ENCODE data around the gene ZNF280D. TPM values are rescaled to one million over a fixed set of nuclear protein-coding genes. Genes with fewer than 3 reads are reported as not detected.

The ZNF280D gene
- total and polyA plus RNA-seq, 2 of the 8 experiments (the other 6 are each of a cell fraction or from before 2014, with no cell fraction given): 7.4 to 27.5 TPM

GRCh38 chr15:56677271-56677670, 56.0 kb downstream of the ZNF280D start:
- H4K91ac ChIP-seq (replicated peaks; ENCODE audit: insufficient read length, low read length): no peak overlapping the region
- peaks cover 0 to 1% (median 0%) of the 10 kb centered on the region in 4 experiments; a peak in 1 of 7 replicates for H3K27me3 ChIP-seq (replicated peaks in 1 of 4; ENCODE audit: control insufficient read depth in 3 of 4, extremely low read depth in 1 of 4, insufficient read depth in 3 of 4, low read length in 3 of 4)
- H2BK15ac ChIP-seq (ENCODE audit: low read length): no peak overlapping the region
- TF ChIP-seq SIN3A (conservative IDR thresholded peaks at IDR 0.05 in 1 of 2, IDR thresholded peaks at IDR 0.05 in 1 of 2; ENCODE audit: low read depth in 1 of 2, low read length in 2 of 2) (no peak), SIX5 (IDR thresholded peaks at IDR 0.05; ENCODE audit: low read depth, low read length) (no peak), TCF12 (IDR thresholded peaks at IDR 0.05; ENCODE audit: low read depth, low read length) (no peak), TAF1 (IDR thresholded peaks at IDR 0.05; ENCODE audit: low read depth, low read length) (no peak), BCL11A (IDR thresholded peaks at IDR 0.05; ENCODE audit: low read depth in 2 of 2, low read length in 2 of 2) (no peak), SP1 (IDR thresholded peaks at IDR 0.05; ENCODE audit: low read depth, low read length) (no peak), POU5F1 (IDR thresholded peaks at IDR 0.05; ENCODE audit: low read depth, low read length) (no peak), JUND (IDR thresholded peaks at IDR 0.05; ENCODE audit: low read length) (no peak), RAD21 (IDR thresholded peaks at IDR 0.05 in 1 of 2, conservative IDR thresholded peaks at IDR 0.05 in 1 of 2; ENCODE audit: low read depth in 2 of 2, low read length in 2 of 2) (no peak), FOSL1 (IDR thresholded peaks at IDR 0.05; ENCODE audit: insufficient read depth, low read depth, low read length) (no peak), POLR2AphosphoS5 (IDR thresholded peaks at IDR 0.05; ENCODE audit: low read depth, low read length) (no peak), SAP30 (IDR thresholded peaks at IDR 0.05; ENCODE audit: insufficient read depth, insufficient replicate concordance, low read length) (no peak), KDM4A (IDR thresholded peaks at IDR 0.05; ENCODE audit: low read depth, low read length, severe bottlenecking) (no peak)
- TF ChIP-seq, protein P1, sequence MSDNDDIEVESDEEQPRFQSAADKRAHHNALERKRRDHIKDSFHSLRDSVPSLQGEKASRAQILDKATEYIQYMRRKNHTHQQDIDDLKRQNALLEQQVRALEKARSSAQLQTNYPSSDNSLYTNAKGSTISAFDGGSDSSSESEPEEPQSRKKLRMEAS (IDR thresholded peaks at IDR 0.05): no peak
- H2BK20ac ChIP-seq (ENCODE audit: low read length): no peak overlapping the region
- no peak overlapping the region for H3K4ac ChIP-seq (replicated peaks; ENCODE audit: insufficient read length, low read depth, low read length)
- DNase-seq (ENCODE audit: low read depth in 1 of 2, low spot score in 2 of 2) (no peak), FAIRE-seq (no peak)
- H2AFZ ChIP-seq (ENCODE audit: low read length): no peak overlapping the region
- no peaks in the 10 kb centered on the region for H4K20me1 ChIP-seq (replicated peaks in 1 of 2; ENCODE audit: control insufficient read depth in 1 of 2, insufficient read depth in 2 of 2, low read length in 2 of 2)
- H2AK5ac ChIP-seq (ENCODE audit: low read depth, low read length): no peak overlapping the region
- H3K4me2 ChIP-seq (ENCODE audit: insufficient read depth in 1 of 2, low read depth in 2 of 2, low read length in 2 of 2): no peak overlapping the region
- no peak overlapping the region for H3K4me3 ChIP-seq (ENCODE audit: extremely low read depth in 1 of 4, insufficient read depth in 2 of 4, low read depth in 3 of 4, low read length in 4 of 4)
- H3K56ac ChIP-seq (replicated peaks; ENCODE audit: insufficient read length, low read depth, low read length): no peak overlapping the region
- no peaks in the 10 kb centered on the region for H3K79me1 ChIP-seq (ENCODE audit: low read depth, low read length)
- no peak overlapping the region for H3K9ac ChIP-seq (replicated peaks in 1 of 4; ENCODE audit: extremely low read depth in 1 of 4, low read depth in 3 of 4, low read length in 3 of 4)
- no peak overlapping the region for H3K23ac ChIP-seq (ENCODE audit: insufficient read length)
- ChIA-PET POLR2A (ENCODE audit: partially characterized antibody) (no interaction called here), CTCF (ENCODE audit: partially characterized antibody) (interaction anchor here (0.9 kb wide), 1 partner anchor 144 kb away, joined by 3 read pairs; no protein-coding TSS in a partner anchor)
- no peaks in the 10 kb centered on the region for H3K23me2 ChIP-seq (ENCODE audit: low read depth, low read length)
- no peak overlapping the region for H2BK5ac ChIP-seq (ENCODE audit: low read depth, low read length)
- no peaks in the 10 kb centered on the region for H3K9me3 ChIP-seq (ENCODE audit: insufficient read depth in 2 of 2, low read depth in 1 of 2, low read length in 1 of 2)
- no peaks in the 10 kb centered on the region for H3K4me1 ChIP-seq (replicated peaks in 1 of 4; ENCODE audit: control insufficient read depth in 3 of 4, insufficient read depth in 4 of 4, low read length in 3 of 4)
- H3K18ac ChIP-seq (ENCODE audit: extremely low read depth, low read length): no peak overlapping the region
- 96% methylated on average over 1 of the region's 1 CpG; no CpG with 5 or more reads in 1 of the 2 experiments for WGBS, 2 experiments (ENCODE audit: extremely low coverage in 1 of 2, insufficient coverage in 1 of 2, insufficient read length in 1 of 2, insufficient replicate concordance in 2 of 2, low coverage in 1 of 2, low lambda C conversion rate in 2 of 2, missing lambda C conversion rate in 1 of 2)
- H3K27ac ChIP-seq (ENCODE audit: low read depth, low read length): no peak overlapping the region
- no peaks in the 10 kb centered on the region for H3K36me3 ChIP-seq (ENCODE audit: control insufficient read depth in 2 of 4, insufficient read depth in 4 of 4, low read length in 3 of 4)
- no peak overlapping the region for H3K14ac ChIP-seq (ENCODE audit: insufficient read length)
- H3K79me2 ChIP-seq (ENCODE audit: control insufficient read depth in 1 of 2, insufficient read depth in 2 of 2, low read length in 2 of 2): no peaks in the 10 kb centered on the region
- H2BK120ac ChIP-seq (replicated peaks; ENCODE audit: low read depth, low read length): no peak overlapping the region
- H4K8ac ChIP-seq (ENCODE audit: extremely low read depth, insufficient read depth, low read length): no peak overlapping the region
- H4K5ac ChIP-seq (ENCODE audit: insufficient read length, low read depth, low read length): no peak overlapping the region
- H2BK12ac ChIP-seq (ENCODE audit: low read depth, low read length): no peak overlapping the region

All from H1 (cell line).